GM19351 (cell line): Measurements from ENCODE around the gene B9D1.

Source experiments
- ATAC-seq: cut with Tn5 transposase; IDR thresholded peaks from one replicate; pipeline ENCODE4 v1.9.1; 2021; ENCODE audit warnings: mild to moderate bottlenecking, moderate library complexity; ENCODE audit not compliant: unreplicated experiment

B9D1 gene

DNA sequence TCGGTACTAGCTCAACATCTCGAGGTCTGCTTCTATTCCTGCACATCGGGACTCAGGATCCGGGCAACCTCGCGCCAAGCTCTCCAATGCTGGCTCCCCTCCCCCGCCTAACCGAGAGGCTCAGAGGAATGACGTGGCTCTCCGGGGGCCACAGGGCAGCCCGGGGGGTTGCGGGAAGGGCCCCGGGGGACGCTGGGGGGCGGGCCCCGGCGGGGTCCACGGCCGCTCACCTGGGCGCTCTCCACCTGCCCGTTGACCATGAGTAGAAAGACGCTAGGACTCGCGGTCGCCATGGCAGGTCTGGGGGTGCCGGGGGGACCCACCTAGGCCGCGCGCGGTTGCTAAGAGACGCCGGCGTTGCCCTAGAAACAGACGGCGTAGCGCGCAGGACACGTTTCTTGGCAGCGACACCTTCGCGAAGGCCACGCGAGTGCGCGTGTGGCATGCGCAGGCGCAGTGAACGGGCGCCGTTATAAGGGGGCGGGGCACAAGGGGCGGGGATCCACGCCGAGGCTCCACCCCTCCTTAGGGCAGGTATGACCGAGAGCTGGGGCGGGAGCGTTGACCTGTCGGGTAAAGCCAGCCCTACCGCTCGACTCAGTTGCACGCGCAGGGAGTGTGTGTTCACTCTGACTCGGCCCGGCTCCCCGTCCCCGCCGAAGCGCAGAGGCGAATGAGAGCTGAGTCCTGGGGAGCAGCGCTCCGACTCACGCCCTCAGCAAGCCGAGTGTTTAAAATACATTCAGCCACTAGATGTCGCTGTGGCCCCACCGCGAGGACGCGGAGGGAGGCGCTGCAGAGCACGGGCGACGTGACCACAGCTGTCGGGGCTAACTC lies at the start of gene B9D1:
TSS of gene B9D1 (minus strand) at position 447 of the 837 bp plus-strand sequence. CDS start at position 293, 154 bp downstream.
- ATAC-seq: peak; percentile 76

DNA sequence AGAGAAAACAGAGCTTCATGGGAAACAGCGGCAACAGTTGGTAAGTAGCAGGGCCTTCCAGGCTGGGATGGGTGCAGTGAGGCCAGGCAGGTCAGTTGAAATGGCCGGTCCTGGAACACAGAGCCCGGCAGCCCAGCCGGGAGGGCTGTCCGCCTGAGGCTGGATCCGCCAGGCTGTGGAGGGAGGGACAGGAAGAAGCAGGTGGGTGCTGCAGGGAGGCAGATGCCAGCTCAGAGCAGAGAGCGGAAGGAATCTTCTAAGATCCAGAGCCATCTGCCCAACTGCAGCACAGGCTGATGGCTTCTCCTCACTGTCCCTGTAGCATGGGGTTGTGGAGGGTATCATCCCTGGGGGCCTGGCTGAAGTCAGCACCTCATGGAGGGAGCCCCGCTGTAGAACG lies 49.1 kb upstream of the B9D1 start:
- no peak for ATAC-seq

GRCh38 chr17:19410875-19411620 lies 48.5 kb upstream of the B9D1 start, which contains the start of gene RNF112:
Gene RNF112 (plus strand): TSS chr17:19411232. CDS start chr17:19411409, 177 bp downstream.
- no peak for ATAC-seq

DNA sequence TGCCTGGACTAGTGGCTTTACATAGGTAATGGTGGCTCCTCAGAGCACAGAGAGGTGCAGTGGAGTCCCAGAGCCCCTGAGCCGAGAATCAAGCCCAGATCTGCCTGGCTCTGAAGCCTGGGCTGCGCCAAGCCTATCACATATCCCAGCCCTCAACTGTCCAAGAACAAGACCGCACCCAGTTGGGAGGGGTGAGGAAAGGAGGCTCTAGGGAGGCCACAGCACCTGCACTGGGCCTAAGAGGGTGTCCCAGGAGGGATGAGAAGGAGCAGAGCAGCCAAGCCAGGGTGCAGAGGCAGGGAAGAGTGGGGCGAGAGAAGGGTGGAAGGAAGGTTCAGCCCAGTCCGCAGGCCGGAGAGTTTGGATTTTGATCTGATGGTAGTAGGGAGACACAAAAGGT lies 47.6 kb upstream of the B9D1 start:
- ATAC-seq: no peak

GRCh38 chr17:19409509-19409908 lies 47.0 kb upstream of the B9D1 start:
- no peak for ATAC-seq

- no peak for ATAC-seq
These were observed 46.5 kb upstream of the B9D1 start for GRCh38 chr17:19409066-19409465.

- no peak for ATAC-seq
These were observed 45.8 kb upstream of the B9D1 start for GRCh38 chr17:19408346-19408710.

DNA sequence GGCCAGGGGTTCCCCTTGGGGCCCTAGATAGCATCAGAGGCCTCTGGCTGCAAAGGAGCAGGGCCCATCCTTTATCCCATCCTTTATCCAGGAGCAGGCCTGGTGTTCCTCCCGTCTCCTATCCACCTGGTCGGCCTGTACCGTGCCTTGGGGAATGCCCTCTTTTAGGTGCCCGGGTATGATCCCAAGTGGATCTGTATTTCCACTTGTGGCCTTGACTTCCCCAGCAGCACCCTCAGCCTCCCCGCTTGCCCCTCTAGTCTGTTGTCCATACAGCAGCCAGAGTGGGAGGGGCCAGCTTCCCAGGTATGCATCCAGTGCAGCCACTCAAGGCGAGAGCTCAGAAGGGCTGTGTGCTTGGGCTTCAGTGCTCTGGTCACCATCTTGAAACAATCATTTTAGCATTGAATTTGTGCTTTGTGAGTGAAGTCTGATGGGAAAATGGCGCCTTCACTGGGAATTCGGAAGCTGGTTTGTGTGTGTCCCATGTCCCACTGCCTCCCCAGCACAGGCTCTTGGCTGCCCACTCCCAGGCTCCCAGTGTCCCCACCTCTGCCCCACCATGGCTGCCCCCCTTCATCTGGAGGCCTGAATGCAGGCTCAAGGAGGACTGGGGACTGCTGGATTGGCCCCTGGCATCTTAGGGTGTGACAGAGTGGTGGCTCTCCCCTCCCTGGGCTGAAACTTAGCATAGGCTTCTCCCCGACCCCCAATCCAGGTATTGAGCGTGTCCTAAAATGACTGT lies 45.2 kb upstream of the B9D1 start:
- no peak for ATAC-seq

- no peak for ATAC-seq
These were observed 42.6 kb upstream of the B9D1 start for GRCh38 chr17:19405114-19405513.

DNA sequence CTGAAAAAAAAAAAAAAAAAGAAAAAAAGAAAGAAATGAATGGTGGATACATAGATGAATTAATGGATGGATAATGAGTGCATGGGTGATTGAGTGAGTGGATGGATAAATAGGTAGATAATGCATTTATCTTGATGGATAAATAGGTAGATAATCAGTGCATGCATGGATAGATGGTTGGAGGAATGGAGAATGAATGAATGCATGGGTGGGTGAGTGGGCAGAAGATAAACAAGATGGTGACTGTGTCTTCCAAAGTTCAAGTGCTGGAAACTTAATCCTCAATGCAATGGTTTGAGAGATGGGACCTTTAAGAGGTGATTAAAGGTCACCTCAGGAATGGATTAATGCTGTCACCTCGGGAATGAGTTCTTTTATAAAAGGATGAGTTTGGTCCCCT lies 41.7 kb upstream of the B9D1 start:
- no peak for ATAC-seq

GRCh38 chr17:19403021-19403420 lies 40.5 kb upstream of the B9D1 start:
- no peak for ATAC-seq

GRCh38 chr17:19402171-19402570 lies 39.6 kb upstream of the B9D1 start:
- no peak for ATAC-seq

- no peak for ATAC-seq
These were observed 38.9 kb upstream of the B9D1 start for GRCh38 chr17:19401321-19402010.

DNA sequence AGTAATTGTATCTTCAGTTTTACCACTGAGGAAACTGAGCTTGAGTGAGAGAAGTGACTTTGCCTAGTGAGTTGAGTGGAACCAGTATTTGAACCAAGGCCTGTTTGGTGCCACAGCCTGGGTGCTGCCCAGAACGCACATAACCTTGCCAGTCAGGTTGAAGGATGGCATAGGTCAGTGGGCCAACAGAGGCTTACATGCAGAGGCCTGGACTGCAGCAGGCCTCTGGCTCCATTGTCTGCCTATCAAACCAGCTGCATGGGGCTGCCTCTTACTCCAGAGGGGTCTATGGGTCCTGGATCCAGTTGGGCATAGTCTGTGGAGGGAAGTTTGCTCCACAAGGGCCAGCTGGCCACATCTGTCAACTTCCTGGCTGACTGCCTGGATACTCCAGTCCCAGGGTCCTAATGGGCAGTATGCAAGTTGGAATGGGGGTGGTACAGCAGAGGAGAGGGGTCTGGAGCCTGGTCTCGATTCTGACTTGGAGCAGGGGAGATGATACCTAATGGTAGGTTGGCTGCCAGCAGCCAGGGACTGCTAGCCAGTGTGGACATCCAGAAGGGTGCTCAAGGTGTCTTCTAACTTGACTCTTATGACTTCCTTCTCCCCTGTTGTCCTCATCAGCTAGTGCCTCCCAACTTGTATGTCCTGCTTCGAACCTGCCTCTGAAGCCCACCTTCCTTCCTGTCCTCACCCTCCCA lies 37.4 kb upstream of the B9D1 start:
- no peak for ATAC-seq

DNA sequence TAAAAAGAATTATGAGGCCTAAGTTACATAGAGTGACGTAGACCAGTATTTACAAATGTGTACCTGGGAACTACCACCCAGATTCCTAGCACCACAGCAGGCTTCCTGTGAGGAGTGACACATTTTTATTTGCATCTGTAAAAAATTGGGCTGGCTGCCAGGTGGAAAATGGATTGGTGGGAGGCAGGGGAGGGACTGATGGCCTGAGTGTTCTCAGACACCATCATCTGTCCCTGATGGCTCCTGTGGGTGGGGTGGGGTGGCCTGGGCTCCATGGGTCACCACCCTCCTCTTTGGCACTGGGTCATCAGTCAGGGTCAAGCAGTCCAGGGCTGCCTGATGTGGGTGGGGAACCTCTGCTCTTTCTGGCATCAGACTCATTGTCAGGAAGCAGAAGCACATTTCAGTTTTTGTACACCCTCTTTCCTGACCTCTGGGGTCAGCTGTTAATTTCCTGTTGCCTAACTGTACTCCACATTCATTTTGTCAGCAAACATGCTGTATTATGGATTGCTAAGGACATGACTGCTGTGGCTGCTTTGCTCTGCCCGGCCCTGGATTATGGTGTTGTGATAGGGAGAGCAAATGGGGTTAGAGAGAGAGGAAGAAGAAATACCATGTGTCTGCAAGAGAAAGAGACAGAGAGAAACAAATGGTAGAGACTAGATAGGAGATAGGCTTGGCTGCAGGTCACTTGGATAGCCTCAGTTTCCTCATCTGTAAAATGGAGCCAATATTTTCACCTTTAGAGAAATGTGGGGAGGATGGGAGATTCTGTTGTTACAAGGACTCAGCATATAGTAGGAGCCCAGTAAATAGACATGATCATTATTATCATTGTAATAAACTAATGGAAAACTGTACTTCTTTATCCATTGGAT lies 36.0 kb upstream of the B9D1 start:
- ATAC-seq: no peak

- ATAC-seq: no peak
These were observed 35.1 kb upstream of the B9D1 start for GRCh38 chr17:19397556-19398041.

DNA sequence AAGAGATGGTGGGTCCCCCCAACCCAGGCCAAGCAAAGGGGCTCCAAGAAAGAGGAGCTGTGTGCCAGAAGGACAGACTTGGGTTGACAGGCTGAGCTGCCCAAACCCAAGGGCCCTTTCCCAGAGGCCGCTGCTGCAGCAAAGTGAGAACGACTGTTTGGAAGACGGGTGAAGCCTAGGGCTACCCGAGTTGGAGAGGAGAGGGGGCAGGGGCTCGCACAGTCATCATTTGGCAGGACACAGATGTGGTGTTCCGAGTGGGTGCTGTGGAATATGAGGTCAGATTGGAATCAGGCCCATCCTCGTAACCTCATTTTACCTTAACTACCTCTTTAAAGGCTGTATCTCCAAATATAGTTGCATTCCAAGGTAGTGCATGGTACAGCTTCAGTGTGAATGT lies 29.8 kb upstream of the B9D1 start:
- no peak for ATAC-seq

- ATAC-seq: no peak
These were observed 28.9 kb upstream of the B9D1 start for GRCh38 chr17:19391432-19391831.

GRCh38 chr17:19390951-19391350 lies 28.4 kb upstream of the B9D1 start:
- no peak for ATAC-seq
